ENCODE results near the gene FTSJ3.
A peak's percentile ranks its signal among the peaks of the same experiment; 100 is the strongest.

- TF ChIP-seq, protein P1, sequence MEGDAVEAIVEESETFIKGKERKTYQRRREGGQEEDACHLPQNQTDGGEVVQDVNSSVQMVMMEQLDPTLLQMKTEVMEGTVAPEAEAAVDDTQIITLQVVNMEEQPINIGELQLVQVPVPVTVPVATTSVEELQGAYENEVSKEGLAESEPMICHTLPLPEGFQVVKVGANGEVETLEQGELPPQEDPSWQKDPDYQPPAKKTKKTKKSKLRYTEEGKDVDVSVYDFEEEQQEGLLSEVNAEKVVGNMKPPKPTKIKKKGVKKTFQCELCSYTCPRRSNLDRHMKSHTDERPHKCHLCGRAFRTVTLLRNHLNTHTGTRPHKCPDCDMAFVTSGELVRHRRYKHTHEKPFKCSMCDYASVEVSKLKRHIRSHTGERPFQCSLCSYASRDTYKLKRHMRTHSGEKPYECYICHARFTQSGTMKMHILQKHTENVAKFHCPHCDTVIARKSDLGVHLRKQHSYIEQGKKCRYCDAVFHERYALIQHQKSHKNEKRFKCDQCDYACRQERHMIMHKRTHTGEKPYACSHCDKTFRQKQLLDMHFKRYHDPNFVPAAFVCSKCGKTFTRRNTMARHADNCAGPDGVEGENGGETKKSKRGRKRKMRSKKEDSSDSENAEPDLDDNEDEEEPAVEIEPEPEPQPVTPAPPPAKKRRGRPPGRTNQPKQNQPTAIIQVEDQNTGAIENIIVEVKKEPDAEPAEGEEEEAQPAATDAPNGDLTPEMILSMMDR (IDR thresholded peaks at IDR 0.05; ENCODE audit: insufficient read depth, low read length, poor library complexity, severe bottlenecking) = peak; percentile 2
- no peak for TF ChIP-seq EZH2phosphoT487 (conservative IDR thresholded peaks at IDR 0.05; ENCODE audit: low read length)
Observed at GRCh38 chr17:63835167-63835720, 7.8 kb upstream of the FTSJ3 start.
